ENCODE measurements around the gene SLC7A14. TPM values are rescaled to one million over a fixed set of nuclear protein-coding genes. Genes with fewer than 3 reads are reported as not detected.

The SLC7A14 gene
- total and polyA plus RNA-seq, 2 experiments from 2014 or later: 0.05 TPM; not detected in 1

- 91 to 94% methylated on average over 4 of the region's 4 CpGs for WGBS, 2 experiments (ENCODE audit: low coverage in 1 of 2, low lambda C conversion rate in 2 of 2, missing lambda C conversion rate in 2 of 2)
- in situ Hi-C loops (cut with MboI): no loop called here
- no peak for TF ChIP-seq EZH2phosphoT487 (IDR thresholded peaks at IDR 0.05; ENCODE audit: insufficient read depth, low read depth)
- no peak for TF ChIP-seq EZH2 (IDR thresholded peaks at IDR 0.05; ENCODE audit: insufficient read depth, poor library complexity, severe bottlenecking)
These were observed 77.0 kb downstream of the SLC7A14 start for GRCh38 chr3:170508839-170509238.

DNA sequence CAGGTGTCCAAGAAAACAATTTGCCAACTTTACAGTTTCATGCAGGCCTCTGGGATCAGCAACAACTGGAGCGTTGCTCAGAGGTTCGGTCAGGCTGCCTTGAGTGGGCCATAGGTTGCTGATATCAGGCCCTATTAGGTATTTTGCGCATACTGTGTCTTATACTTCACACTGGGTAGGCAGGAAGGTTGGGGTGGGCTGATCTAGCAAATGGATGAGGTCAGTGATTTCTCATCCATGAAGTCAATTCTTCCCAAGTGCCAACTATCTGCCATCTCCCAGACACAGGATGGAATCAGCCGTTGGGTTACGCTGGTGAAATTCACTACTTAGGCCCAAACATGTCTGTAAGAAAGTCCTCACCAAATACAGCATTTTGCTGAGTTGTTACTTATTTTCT is 77.6 kb downstream of the SLC7A14 start:
- DNase-seq: no peak
- TF ChIP-seq EZH2phosphoT487 (IDR thresholded peaks at IDR 0.05; ENCODE audit: insufficient read depth, low read depth) (no peak), EZH2 (IDR thresholded peaks at IDR 0.05; ENCODE audit: insufficient read depth, poor library complexity, severe bottlenecking) (no peak)
- H3K4me3 ChIP-seq: no peak overlapping the region
- no peak overlapping the region for H3K27ac ChIP-seq
- peaks cover 9% of the 10 kb centered on the region for H3K4me1 ChIP-seq (ENCODE audit: insufficient read depth)
- H3K27me3 ChIP-seq (replicated peaks; ENCODE audit: insufficient read depth): no peaks in the 10 kb centered on the region
- no peaks in the 10 kb centered on the region for H3K9me3 ChIP-seq (ENCODE audit: low read depth)
- H3K79me2 ChIP-seq (ENCODE audit: insufficient read depth): no peaks in the 10 kb centered on the region
- H3K36me3 ChIP-seq (ENCODE audit: low read depth): no peaks in the 10 kb centered on the region
- no peak overlapping the region for H2AFZ ChIP-seq
- no peaks in the 10 kb centered on the region for H3F3A ChIP-seq (ENCODE audit: insufficient read depth)
- WGBS, 2 experiments (ENCODE audit: low coverage in 1 of 2, low lambda C conversion rate in 2 of 2, missing lambda C conversion rate in 2 of 2): 98 to 100% methylated on average over 5 of the region's 5 CpGs
- H3K9ac ChIP-seq: no peak overlapping the region
- no peaks in the 10 kb centered on the region for H4K20me1 ChIP-seq (ENCODE audit: insufficient read depth)
- in situ Hi-C loops (cut with MboI): no loop called here
- H3K4me2 ChIP-seq (ENCODE audit: unreplicated experiment): no peak overlapping the region
- no peaks in the 10 kb centered on the region for H3K9me2 ChIP-seq (ENCODE audit: insufficient read depth)

More at GRCh38 chr3:170508839-170509238, 77.0 kb downstream of the SLC7A14 start:
- Histone ChIP-seq H3K9ac (no peak overlapping the region), H3K9me2 (ENCODE audit: insufficient read depth) (no peaks in the 10 kb centered on the region), H3K79me2 (ENCODE audit: insufficient read depth) (no peaks in the 10 kb centered on the region), H3K27me3 (replicated peaks; ENCODE audit: insufficient read depth) (no peaks in the 10 kb centered on the region), H4K20me1 (ENCODE audit: insufficient read depth) (no peaks in the 10 kb centered on the region), H3K27ac (no peak overlapping the region), H3K4me3 (no peak overlapping the region), H3K9me3 (ENCODE audit: low read depth) (no peaks in the 10 kb centered on the region), H3K4me1 (ENCODE audit: insufficient read depth) (peaks cover 9% of the 10 kb centered on the region), H3F3A (ENCODE audit: insufficient read depth) (no peaks in the 10 kb centered on the region), H3K4me2 (ENCODE audit: unreplicated experiment) (no peak overlapping the region), H2AFZ (no peak overlapping the region), H3K36me3 (ENCODE audit: low read depth) (no peaks in the 10 kb centered on the region)
- no peak for DNase-seq

- 100% methylated on average over 3 of the region's 3 CpGs for WGBS, 2 experiments (ENCODE audit: low coverage in 1 of 2, low lambda C conversion rate in 2 of 2, missing lambda C conversion rate in 2 of 2)
These were observed 78.8 kb downstream of the SLC7A14 start for GRCh38 chr3:170507063-170507462.

GRCh38 chr3:170506556-170506955 is 79.3 kb downstream of the SLC7A14 start:
- Histone ChIP-seq H3K9me3 (ENCODE audit: low read depth) (no peaks in the 10 kb centered on the region), H3K27ac (peak overlapping the region; percentile 40), H3F3A (ENCODE audit: insufficient read depth) (peaks cover 7% of the 10 kb centered on the region; the same call in 1 of the 2 replicates), H3K4me2 (ENCODE audit: unreplicated experiment) (peak overlapping the region; percentile 18), H3K9me2 (ENCODE audit: insufficient read depth) (no peaks in the 10 kb centered on the region), H3K36me3 (ENCODE audit: low read depth) (no peaks in the 10 kb centered on the region), H3K27me3 (replicated peaks; ENCODE audit: insufficient read depth) (no peaks in the 10 kb centered on the region), H3K4me3 (no peak overlapping the region), H3K79me2 (ENCODE audit: insufficient read depth) (no peaks in the 10 kb centered on the region), H4K20me1 (ENCODE audit: insufficient read depth) (no peaks in the 10 kb centered on the region), H3K4me1 (ENCODE audit: insufficient read depth) (peaks cover 17% of the 10 kb centered on the region), H3K9ac (peak overlapping the region; percentile 3; the same call in 1 of the 2 replicates), H2AFZ (peak overlapping the region; percentile 76)
- DNase-seq: peak; percentile 68
- in situ Hi-C loops (cut with MboI): no loop called here
- WGBS, 2 experiments (ENCODE audit: low coverage in 1 of 2, low lambda C conversion rate in 2 of 2, missing lambda C conversion rate in 2 of 2): 5 to 8% methylated on average over 2 of the region's 2 CpGs
- TF ChIP-seq EZH2 (IDR thresholded peaks at IDR 0.05; ENCODE audit: insufficient read depth, poor library complexity, severe bottlenecking): no peak
- TF ChIP-seq EZH2phosphoT487 (IDR thresholded peaks at IDR 0.05; ENCODE audit: insufficient read depth, low read depth): no peak

More at GRCh38 chr3:170507063-170507462, 78.8 kb downstream of the SLC7A14 start:
- H4K20me1 ChIP-seq (ENCODE audit: insufficient read depth): no peaks in the 10 kb centered on the region
- H3K4me2 ChIP-seq (ENCODE audit: unreplicated experiment): peak overlapping the region; percentile 18
- no peaks in the 10 kb centered on the region for H3K9me3 ChIP-seq (ENCODE audit: low read depth)
- peaks cover 14% of the 10 kb centered on the region for H3K4me1 ChIP-seq (ENCODE audit: insufficient read depth)
- TF ChIP-seq EZH2phosphoT487 (IDR thresholded peaks at IDR 0.05; ENCODE audit: insufficient read depth, low read depth) (no peak), EZH2 (IDR thresholded peaks at IDR 0.05; ENCODE audit: insufficient read depth, poor library complexity, severe bottlenecking) (no peak)
- H3K79me2 ChIP-seq (ENCODE audit: insufficient read depth): no peaks in the 10 kb centered on the region
- H2AFZ ChIP-seq: peak overlapping the region; percentile 76
- no peaks in the 10 kb centered on the region for H3K36me3 ChIP-seq (ENCODE audit: low read depth)
- in situ Hi-C loops (cut with MboI): no loop called here
- H3K27me3 ChIP-seq (replicated peaks; ENCODE audit: insufficient read depth): no peaks in the 10 kb centered on the region
- peaks cover 7% of the 10 kb centered on the region; the same call in 1 of the 2 replicates for H3F3A ChIP-seq (ENCODE audit: insufficient read depth)
- H3K4me3 ChIP-seq: no peak overlapping the region
- H3K9me2 ChIP-seq (ENCODE audit: insufficient read depth): no peaks in the 10 kb centered on the region
- no peak for DNase-seq
- peak overlapping the region; percentile 40 for H3K27ac ChIP-seq
- H3K9ac ChIP-seq: peak overlapping the region; percentile 3; the same call in 1 of the 2 replicates

Measured in GM23248 (cell line).